DMS153 treated with DMSO at 0.1 percent for 48 hours (cell line): ENCODE results near the gene CHMP1A.
"Not testable (repeated sequence)": the region's sequence is repeated elsewhere in the genome, so short reads cannot be mapped to it uniquely, and the experiment has no call there.

Source experiments
- DNase-seq: peaks from one replicate; lab custom pipeline; 2025; ENCODE audit not compliant: unreplicated experiment; lab: John Stamatoyannopoulos, UW

CHMP1A gene

GRCh38 chr16:89657442-89658220 is at the start of gene CHMP1A, which contains the start of gene SPATA33:
TSS of gene CHMP1A (minus strand) at chr16:89657708. CDS start at chr16:89657588, 120 bp downstream.
TSS of gene SPATA33 (plus strand) at chr16:89657836. CDS start at chr16:89657912, 76 bp downstream.
- peak; percentile 67 for DNase-seq

- no peak for DNase-seq
These were observed 49.2 kb upstream of the CHMP1A start for GRCh38 chr16:89706518-89707260.

- DNase-seq = no peak
These were observed 47.5 kb upstream of the CHMP1A start for GRCh38 chr16:89705006-89705405.

- DNase-seq = no peak
These were observed 46.8 kb upstream of the CHMP1A start for GRCh38 chr16:89704281-89704680.

GRCh38 chr16:89701425-89702406 is 44.2 kb upstream of the CHMP1A start, which contains the start of gene SPATA2L:
TSS of gene SPATA2L (minus strand) at chr16:89701705. CDS start at chr16:89701232, 473 bp downstream.
- DNase-seq = peak; percentile 95

GRCh38 chr16:89700649-89701424 is 43.3 kb upstream of the CHMP1A start:
- peak; percentile 58 for DNase-seq

- peak; percentile 97 for DNase-seq
These were observed 42.7 kb upstream of the CHMP1A start for GRCh38 chr16:89700100-89700648.

GRCh38 chr16:89699629-89700099 is 42.2 kb upstream of the CHMP1A start:
- DNase-seq = not testable (repeated sequence)

GRCh38 chr16:89698717-89699116 is 41.2 kb upstream of the CHMP1A start:
- DNase-seq = not testable (repeated sequence)

- DNase-seq = no peak
These were observed 40.3 kb upstream of the CHMP1A start for GRCh38 chr16:89697616-89698331.

GRCh38 chr16:89697161-89697615 is 39.7 kb upstream of the CHMP1A start:
- DNase-seq = no peak

- DNase-seq = no peak
These were observed 39.2 kb upstream of the CHMP1A start for GRCh38 chr16:89696670-89697128.

GRCh38 chr16:89695875-89696669 is 38.6 kb upstream of the CHMP1A start:
- no peak for DNase-seq

- no peak for DNase-seq
These were observed 37.8 kb upstream of the CHMP1A start for GRCh38 chr16:89695086-89695874.

- not testable (repeated sequence) for DNase-seq
These were observed 37.2 kb upstream of the CHMP1A start for GRCh38 chr16:89694784-89695085.

- DNase-seq = no peak
These were observed 36.6 kb upstream of the CHMP1A start for GRCh38 chr16:89693931-89694783.
